Panc1 (cell line): ENCODE measurements around the gene ZNF653. TPM values are rescaled to one million over a fixed set of nuclear protein-coding genes. Genes with fewer than 3 reads are reported as not detected.

Experiments used
- ATAC-seq: fragments of 200-7000 bp; cut with Tn5 transposase; 2 replicates; pipeline ENCODE4 v1.9.1; 2020; ENCODE audit warnings: mild to moderate bottlenecking, moderate library complexity
- BruUV-seq: library from RNA; stranded (reverse); fragments of 400-500 nt; replicated peaks from 2 replicates; lab custom pipeline; 2021; lab: Mats Ljungman, UMichigan
- CTCF ChIA-PET: fragments of 300-600 bp; sonication (Branson Sonifier 250); formaldehyde crosslinking; loops from one replicate; lab custom pipeline; 2022; ENCODE audit warnings: antibody characterized with exemption; lab: Charles Lee
- POLR2A ChIA-PET: fragments of 300-600 bp; sonication (Branson Sonifier 250); formaldehyde crosslinking; loops from one replicate; lab custom pipeline; 2022; ENCODE audit warnings: antibody characterized with exemption; lab: Charles Lee
- DNase-seq: peaks from one replicate; pipeline ENCODE4 v3.0.0-alpha.2; 2010; ENCODE audit warnings: low read depth, low spot score
- H3K27ac ChIP-seq: 2 replicates; pipeline ENCODE4 v1.5.1; 2011; ENCODE audit warnings: mild to moderate bottlenecking, low read length, inconsistent platforms
- H3K27me3 ChIP-seq: fragments of 200-500 bp; sonication (Bioruptor generic); 2 replicates; pipeline ENCODE4 v1.6.0; 2014; ENCODE audit warnings: low read length, inconsistent platforms; ENCODE audit not compliant: control insufficient read depth, insufficient read depth
- H3K36me3 ChIP-seq: fragments of 200-500 bp; sonication (Bioruptor generic); 2 replicates; pipeline ENCODE4 v1.5.1; 2014; ENCODE audit warnings: inconsistent platforms, mild to moderate bottlenecking, low read length, moderate library complexity; ENCODE audit not compliant: control insufficient read depth, insufficient read depth
- H3K4me1 ChIP-seq: 2 replicates; pipeline ENCODE4 v1.5.1; 2011; ENCODE audit warnings: inconsistent platforms, mild to moderate bottlenecking, low read length, moderate library complexity; ENCODE audit not compliant: control insufficient read depth, insufficient read depth
- H3K4me3 ChIP-seq, 2 experiments: 2 replicates each; pipeline ENCODE4 v1.5.1; 2011 to 2012; ENCODE audit warnings: low read depth in 2 of 2, low read length in 2 of 2, mild to moderate bottlenecking in 2 of 2, inconsistent platforms in 1 of 2, moderate library complexity in 1 of 2
- H3K9me3 ChIP-seq: fragments of 200-500 bp; sonication (Bioruptor generic); 2 replicates; pipeline ENCODE4 v1.5.1; 2014; ENCODE audit warnings: low read depth, mild to moderate bottlenecking, inconsistent platforms, low read length, moderate library complexity; ENCODE audit not compliant: control insufficient read depth, insufficient read depth
- CTCF ChIP-seq: fragments of 450-650 bp; IDR thresholded peaks from 2 replicates; pipeline ENCODE4 v1.5.1; 2017; ENCODE audit warnings: mild to moderate bottlenecking
- POLR2AphosphoS5 ChIP-seq: IDR thresholded peaks from 2 replicates; pipeline ENCODE4 v1.6.1; 2012; ENCODE audit warnings: mild to moderate bottlenecking, low read depth, low read length, moderate library complexity
- REST ChIP-seq, 2 experiments: IDR thresholded peaks; 2 replicates each; pipeline ENCODE4 v1.6.1; 2011 to 2012; ENCODE audit warnings: low read depth in 2 of 2, control low read depth in 1 of 2, low read length in 1 of 2, mild to moderate bottlenecking in 1 of 2, moderate library complexity in 1 of 2; ENCODE audit not compliant: insufficient read depth in 1 of 2
- SIN3A ChIP-seq: IDR thresholded peaks from 2 replicates; pipeline ENCODE4 v1.6.1; 2012; ENCODE audit warnings: low read depth, mild to moderate bottlenecking, low read length, moderate library complexity, borderline replicate concordance; ENCODE audit not compliant: insufficient read depth
- TCF7L2 ChIP-seq: IDR thresholded peaks from 2 replicates; pipeline ENCODE4 v1.6.1; 2011; ENCODE audit warnings: mild to moderate bottlenecking, low read depth, low read length, inconsistent platforms
- in situ Hi-C: cut with HindIII; loops from 2 replicates; pipeline ENCODE4 v1.10.0; 2016; ENCODE audit warnings: low sequenced_read_pairs, low pct_unique_long_range_greater_than_20kb
- intact Hi-C: fragments of 100-400 bp; cut with micrococcal nuclease; formaldehyde crosslinking; loops from one replicate; pipeline ENCODE4 v1.10.0; 2022; ENCODE audit not compliant: unreplicated experiment
- total RNA-seq: library from RNA; stranded (reverse); gene quantifications from one replicate; pipeline ENCODE4 v1.2.1, GENCODE V29; 2021; ENCODE audit not compliant: unreplicated experiment

ZNF653 gene
- total RNA-seq, 1 experiment from 2014 or later = 10.4 TPM

GRCh38 chr19:11486661-11487503 is 18.8 kb downstream of the ZNF653 start:
- in situ Hi-C loops = no loop called here
- ATAC-seq = no peak
- CTCF ChIA-PET = interaction anchor here (0.6 kb wide), 1 partner anchor 216 kb away, joined by 6 read pairs; no protein-coding TSS in a partner anchor
- Histone ChIP-seq H3K9me3 (no peaks in the 10 kb centered on the region), H3K27ac (no peak overlapping the region), H3K4me3 (no peak overlapping the region), H3K4me1 (no peaks in the 10 kb centered on the region), H3K27me3 (no peaks in the 10 kb centered on the region), H3K36me3 (no peaks in the 10 kb centered on the region)
- TF ChIP-seq TCF7L2 (no peak), POLR2AphosphoS5 (no peak), REST (IDR thresholded peaks at IDR 0.05; ENCODE audit: insufficient read depth in 1 of 2, low read depth in 2 of 2, low read length in 1 of 2) (no peak), SIN3A (no peak), CTCF (no peak)
- no TSS peak for BruUV-seq
- POLR2A ChIA-PET = no interaction called here
- intact Hi-C loops = no loop called here
- DNase-seq = no peak

- ATAC-seq (no peak), DNase-seq (no peak)
- TF ChIP-seq CTCF (no peak), REST (IDR thresholded peaks at IDR 0.05; ENCODE audit: insufficient read depth in 1 of 2, low read depth in 2 of 2, low read length in 1 of 2) (no peak), POLR2AphosphoS5 (no peak), SIN3A (no peak), TCF7L2 (no peak)
- Histone ChIP-seq H3K36me3 (no peaks in the 10 kb centered on the region), H3K9me3 (no peaks in the 10 kb centered on the region), H3K27ac (no peak overlapping the region), H3K27me3 (no peaks in the 10 kb centered on the region), H3K4me1 (no peaks in the 10 kb centered on the region), H3K4me3 (no peak overlapping the region)
- intact Hi-C loops = no loop called here
- no TSS peak for BruUV-seq
- ChIA-PET CTCF (interaction anchor here (0.9 kb wide), 1 partner anchor 104 kb away, joined by 3 read pairs; no protein-coding TSS in a partner anchor), POLR2A (no interaction called here)
- in situ Hi-C loops = no loop called here
Measured at GRCh38 chr19:11485245-11485837, 20.3 kb downstream of the ZNF653 start.
